ENCODE results near the gene ACTG1. TPM values are rescaled to one million over a fixed set of nuclear protein-coding genes. Genes with fewer than 3 reads are reported as not detected.

Gene ACTG1
- total and polyA plus RNA-seq, 9 of the 15 experiments (the other 6 are each of a cell fraction or from before 2014, with no cell fraction given): 224 to 1,775 (median 568) TPM

- no peak for TF ChIP-seq ZNF77 (CRISPR knock-in tag; IDR thresholded peaks at IDR 0.05)
- TF ChIP-seq LCOR (CRISPR knock-in tag; IDR thresholded peaks at IDR 0.05): peak; percentile 88
- no peak for TF ChIP-seq ZNF140 (CRISPR knock-in tag; IDR thresholded peaks at IDR 0.05)
- no peak for TF ChIP-seq SMARCE1 (IDR thresholded peaks at IDR 0.05)
- TF ChIP-seq SMARCB1 (IDR thresholded peaks at IDR 0.05; ENCODE audit: insufficient read length, low read depth): no peak
- TF ChIP-seq, protein P1, sequence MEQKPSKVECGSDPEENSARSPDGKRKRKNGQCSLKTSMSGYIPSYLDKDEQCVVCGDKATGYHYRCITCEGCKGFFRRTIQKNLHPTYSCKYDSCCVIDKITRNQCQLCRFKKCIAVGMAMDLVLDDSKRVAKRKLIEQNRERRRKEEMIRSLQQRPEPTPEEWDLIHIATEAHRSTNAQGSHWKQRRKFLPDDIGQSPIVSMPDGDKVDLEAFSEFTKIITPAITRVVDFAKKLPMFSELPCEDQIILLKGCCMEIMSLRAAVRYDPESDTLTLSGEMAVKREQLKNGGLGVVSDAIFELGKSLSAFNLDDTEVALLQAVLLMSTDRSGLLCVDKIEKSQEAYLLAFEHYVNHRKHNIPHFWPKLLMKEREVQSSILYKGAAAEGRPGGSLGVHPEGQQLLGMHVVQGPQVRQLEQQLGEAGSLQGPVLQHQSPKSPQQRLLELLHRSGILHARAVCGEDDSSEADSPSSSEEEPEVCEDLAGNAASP (IDR thresholded peaks at IDR 0.05): no peak
- TF ChIP-seq ELF4 (CRISPR knock-in tag; IDR thresholded peaks at IDR 0.05): no peak
- TF ChIP-seq CLOCK (CRISPR knock-in tag; IDR thresholded peaks at IDR 0.05; ENCODE audit: borderline replicate concordance): no peak
- peak; percentile 82 for TF ChIP-seq POLR2A (conservative IDR thresholded peaks at IDR 0.05)
- no peak for TF ChIP-seq HOXB6 (CRISPR knock-in tag; IDR thresholded peaks at IDR 0.05; ENCODE audit: borderline replicate concordance)
- peak; percentile 47; the same call in 1 of the 2 replicates for TF ChIP-seq NKRF (IDR thresholded peaks at IDR 0.05; ENCODE audit: borderline replicate concordance)
- TF ChIP-seq NR2C1 (IDR thresholded peaks at IDR 0.05): no peak
- TF ChIP-seq NR2C1 (tag; IDR thresholded peaks at IDR 0.05): no peak
- no peak for TF ChIP-seq NR4A1 (CRISPR knock-in tag; IDR thresholded peaks at IDR 0.05)
- TF ChIP-seq NR4A1 (tag; IDR thresholded peaks at IDR 0.05): no peak
- TF ChIP-seq DIDO1 (tag; IDR thresholded peaks at IDR 0.05; ENCODE audit: low read depth): no peak
- peak; percentile 64; the same call in 1 of the 2 replicates for TF ChIP-seq KAT7 (CRISPR knock-in tag; IDR thresholded peaks at IDR 0.05; ENCODE audit: borderline replicate concordance)
- no peak for TF ChIP-seq BRF1 (IDR thresholded peaks at IDR 0.05; ENCODE audit: borderline replicate concordance, extremely low read depth, insufficient read length)
These were observed 616 bp downstream of the ACTG1 start (continued) for GRCh38 chr17:81511804-81512561.

Measured in K562 (cell line).